ENCODE results near the gene MOGAT2.

MOGAT2 gene

GRCh38 chr11:75762885-75763284 is 45.2 kb downstream of the MOGAT2 start:
- TF ChIP-seq TAF1 (IDR thresholded peaks at IDR 0.05; ENCODE audit: borderline replicate concordance, insufficient read depth, low read length) = no peak
- TF ChIP-seq REST (IDR thresholded peaks at IDR 0.05; ENCODE audit: insufficient read depth in 1 of 2, low read depth in 2 of 2, low read length in 2 of 2) = no peak
- TF ChIP-seq POLR2AphosphoS5 (IDR thresholded peaks at IDR 0.05; ENCODE audit: low read depth, low read length) = no peak
- no peak for TF ChIP-seq SIN3A (IDR thresholded peaks at IDR 0.05; ENCODE audit: borderline replicate concordance, insufficient read depth, low read length)
- no peak for TF ChIP-seq FOXP2 (optimal IDR thresholded peaks at IDR 0.05; ENCODE audit: borderline replicate concordance, extremely low read depth, extremely low read length, insufficient read depth)

GRCh38 chr11:75763846-75764245 is 46.2 kb downstream of the MOGAT2 start:
- TF ChIP-seq REST (IDR thresholded peaks at IDR 0.05; ENCODE audit: insufficient read depth in 1 of 2, low read depth in 2 of 2, low read length in 2 of 2) (no peak), POLR2AphosphoS5 (IDR thresholded peaks at IDR 0.05; ENCODE audit: low read depth, low read length) (no peak), SIN3A (IDR thresholded peaks at IDR 0.05; ENCODE audit: borderline replicate concordance, insufficient read depth, low read length) (no peak), FOXP2 (optimal IDR thresholded peaks at IDR 0.05; ENCODE audit: borderline replicate concordance, extremely low read depth, extremely low read length, insufficient read depth) (no peak), TAF1 (IDR thresholded peaks at IDR 0.05; ENCODE audit: borderline replicate concordance, insufficient read depth, low read length) (no peak)

GRCh38 chr11:75765116-75765515 is 47.5 kb downstream of the MOGAT2 start:
- no peak for TF ChIP-seq REST (IDR thresholded peaks at IDR 0.05; ENCODE audit: insufficient read depth in 1 of 2, low read depth in 2 of 2, low read length in 2 of 2)
- no peak for TF ChIP-seq SIN3A (IDR thresholded peaks at IDR 0.05; ENCODE audit: borderline replicate concordance, insufficient read depth, low read length)

GRCh38 chr11:75766443-75767227 is 49.0 kb downstream of the MOGAT2 start:
- TF ChIP-seq FOXP2 (optimal IDR thresholded peaks at IDR 0.05; ENCODE audit: borderline replicate concordance, extremely low read depth, extremely low read length, insufficient read depth) (no peak), REST (IDR thresholded peaks at IDR 0.05; ENCODE audit: insufficient read depth in 1 of 2, low read depth in 2 of 2, low read length in 2 of 2) (no peak), POLR2AphosphoS5 (IDR thresholded peaks at IDR 0.05; ENCODE audit: low read depth, low read length) (no peak), TAF1 (IDR thresholded peaks at IDR 0.05; ENCODE audit: borderline replicate concordance, insufficient read depth, low read length) (no peak), SIN3A (IDR thresholded peaks at IDR 0.05; ENCODE audit: borderline replicate concordance, insufficient read depth, low read length) (no peak)

GRCh38 chr11:75767228-75767572 is 49.6 kb downstream of the MOGAT2 start:
- TF ChIP-seq SIN3A (IDR thresholded peaks at IDR 0.05; ENCODE audit: borderline replicate concordance, insufficient read depth, low read length) (no peak), FOXP2 (optimal IDR thresholded peaks at IDR 0.05; ENCODE audit: borderline replicate concordance, extremely low read depth, extremely low read length, insufficient read depth) (no peak), POLR2AphosphoS5 (IDR thresholded peaks at IDR 0.05; ENCODE audit: low read depth, low read length) (no peak), TAF1 (IDR thresholded peaks at IDR 0.05; ENCODE audit: borderline replicate concordance, insufficient read depth, low read length) (no peak), REST (IDR thresholded peaks at IDR 0.05; ENCODE audit: insufficient read depth in 1 of 2, low read depth in 2 of 2, low read length in 2 of 2) (no peak)

All from PFSK-1 (cell line).